GM19035 (cell line): Measurements from ENCODE around the gene ADRB1.

ENCODE experiments used
- ATAC-seq: cut with Tn5 transposase; IDR thresholded peaks from one replicate; pipeline ENCODE4 v1.9.1; 2021; ENCODE audit not compliant: unreplicated experiment

Gene ADRB1

DNA sequence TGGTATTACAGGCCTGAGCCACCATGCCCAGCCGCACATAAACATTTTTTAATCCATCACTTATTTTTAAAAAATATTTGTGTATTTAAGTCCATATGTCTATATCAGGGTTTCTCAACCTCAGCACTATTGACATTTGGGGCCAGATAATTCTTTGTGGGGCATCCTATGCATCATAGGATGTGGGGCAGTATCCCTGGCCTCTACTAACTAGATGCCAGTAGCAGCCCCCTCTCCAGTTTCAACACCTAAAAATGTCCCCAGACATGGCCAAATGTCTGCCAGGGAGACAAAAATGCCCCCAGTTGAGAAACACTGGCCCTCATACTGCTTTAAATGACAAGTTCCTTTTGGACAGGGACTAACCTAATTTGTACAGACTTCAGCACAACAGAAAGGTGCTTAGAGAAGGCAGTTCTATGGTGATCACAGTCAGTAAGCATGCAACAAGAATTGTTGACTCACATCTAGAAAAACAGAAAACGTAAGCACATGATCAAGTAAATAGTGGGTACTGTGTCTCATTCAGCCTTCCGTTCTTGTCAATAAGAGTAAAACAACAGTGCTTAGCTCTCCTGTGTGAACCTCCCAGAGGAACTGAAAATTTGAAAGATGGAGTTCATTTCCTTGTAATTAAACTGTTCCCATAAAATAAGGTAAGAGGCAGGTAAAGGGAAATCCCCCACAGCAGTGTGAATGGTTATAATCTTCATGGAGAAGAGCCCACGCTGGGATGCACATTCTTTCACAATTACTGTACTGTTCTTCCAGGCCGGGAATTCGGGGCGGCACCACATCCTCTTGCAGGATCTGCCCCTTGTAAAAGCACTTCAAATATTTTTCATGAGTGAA is 17.3 kb upstream of the ADRB1 start:
- ATAC-seq, result no peak

- ATAC-seq, result no peak
Measured at GRCh38 chr10:114027041-114027394, 16.6 kb upstream of the ADRB1 start.

- no peak for ATAC-seq
Measured at GRCh38 chr10:114027951-114028350, 15.7 kb upstream of the ADRB1 start.

DNA sequence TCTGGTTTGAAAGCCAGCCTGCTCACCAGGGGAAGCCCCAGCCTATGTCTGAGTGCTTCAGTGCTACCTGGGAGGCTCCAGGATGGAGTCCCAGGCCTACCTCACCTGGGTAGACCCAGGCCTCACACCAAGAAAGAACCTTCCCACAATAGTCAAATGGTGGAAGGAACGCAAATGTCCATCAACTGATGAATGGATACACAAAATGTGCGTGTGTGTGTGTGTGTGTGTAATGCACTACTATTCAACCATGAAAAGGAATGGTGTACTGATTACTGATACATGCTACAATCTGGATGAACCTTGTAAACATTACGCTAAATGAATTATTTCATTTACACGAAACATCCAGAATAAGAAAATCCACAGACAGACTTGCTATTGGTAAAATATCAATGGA is 15.2 kb upstream of the ADRB1 start:
- ATAC-seq, result no peak

DNA sequence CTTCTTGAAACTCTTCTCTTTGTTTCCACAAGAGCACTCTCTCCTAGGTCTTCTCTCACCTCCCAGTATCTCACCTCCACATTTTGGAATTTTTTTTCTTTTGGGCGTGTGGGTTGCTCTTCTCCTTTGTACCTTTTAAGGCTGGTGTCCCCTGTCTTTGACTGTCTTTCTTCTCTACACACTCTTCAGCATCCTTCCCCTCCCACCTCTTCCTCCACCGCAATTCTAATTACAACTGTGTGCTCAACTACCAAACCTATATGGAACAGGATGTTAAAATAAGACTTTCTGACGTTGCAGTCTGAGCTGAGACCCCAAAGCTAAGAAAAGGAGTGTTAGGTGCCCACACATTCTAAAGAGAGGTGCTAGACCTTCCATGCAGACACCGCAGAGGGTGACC is 14.0 kb upstream of the ADRB1 start:
- no peak for ATAC-seq

GRCh38 chr10:114030140-114030539 is 13.5 kb upstream of the ADRB1 start:
- ATAC-seq, result no peak

DNA sequence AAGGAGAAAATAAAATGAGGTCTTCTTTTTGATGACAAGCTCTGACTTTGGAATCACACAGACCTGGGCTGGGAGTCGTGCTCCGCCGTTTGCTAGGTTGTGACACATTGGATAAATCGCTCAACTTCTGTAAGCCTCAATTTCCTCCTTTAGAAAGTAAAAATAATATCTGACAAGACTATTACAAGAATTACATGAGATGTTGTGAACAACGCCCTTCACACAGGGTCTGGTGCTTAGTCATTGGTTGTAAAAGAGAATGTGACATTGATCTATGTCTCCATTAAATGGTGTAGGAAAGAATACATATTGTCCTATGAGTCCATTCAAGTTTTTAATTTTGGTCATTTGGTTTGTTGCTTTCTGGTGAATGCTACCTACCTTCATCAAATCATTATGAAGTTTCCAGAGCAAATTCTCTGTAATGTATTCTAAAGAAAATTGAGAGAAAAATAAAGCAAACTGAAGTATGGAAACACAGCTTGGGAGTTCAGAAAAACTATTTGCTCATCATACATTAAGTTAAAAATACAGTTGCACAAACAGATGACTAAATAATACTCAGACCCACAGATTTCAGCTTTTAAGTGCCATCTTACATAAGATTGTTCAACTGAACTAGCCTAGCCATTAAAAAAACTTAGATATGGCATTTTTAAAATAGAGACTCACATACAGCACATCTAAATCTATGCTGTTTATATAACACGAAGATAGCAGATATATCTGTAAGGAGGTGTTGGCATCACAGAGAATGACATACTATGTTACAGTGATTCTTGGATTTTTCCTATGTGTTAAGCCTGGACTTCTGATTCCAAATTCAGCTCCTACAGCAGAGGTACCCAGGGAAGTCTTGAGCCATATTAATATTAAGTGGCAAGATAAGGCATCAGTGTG is 12.3 kb upstream of the ADRB1 start:
- ATAC-seq, result no peak

- ATAC-seq, result no peak
Measured at GRCh38 chr10:114033566-114033965, 10.1 kb upstream of the ADRB1 start.

DNA sequence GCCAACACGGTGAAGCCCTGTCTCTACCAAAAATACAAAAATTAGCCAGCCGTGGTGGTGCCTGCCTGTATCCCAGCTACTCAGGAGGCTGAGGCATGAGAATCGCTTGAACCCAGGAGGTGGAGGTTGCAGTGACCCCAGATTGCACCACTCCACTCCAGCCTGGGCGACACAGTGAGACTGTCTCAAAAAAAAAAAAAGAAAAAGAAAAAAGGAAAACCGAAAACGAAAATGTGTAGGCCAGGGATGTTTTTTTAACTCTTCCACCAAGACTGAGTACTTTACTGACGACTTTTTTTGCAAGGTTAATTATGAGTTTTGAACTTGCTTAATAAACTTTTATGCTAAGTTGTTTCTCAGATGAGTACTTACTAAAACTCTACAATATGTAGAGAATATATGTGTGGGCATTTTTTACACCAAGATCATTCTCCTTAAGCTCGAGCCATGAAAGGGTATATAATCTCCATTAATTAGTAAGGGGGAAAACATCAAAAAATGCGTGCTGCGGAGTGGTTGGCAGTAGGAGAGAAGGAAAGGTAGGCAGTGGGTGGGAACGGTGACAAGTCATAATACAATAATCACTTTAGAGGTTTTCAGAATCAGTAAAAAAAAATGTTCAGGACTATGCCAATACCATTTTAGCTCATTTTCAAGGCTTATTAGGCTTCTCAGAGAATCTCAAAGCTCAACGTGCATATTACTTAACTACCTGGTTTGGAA is 8.6 kb upstream of the ADRB1 start:
- ATAC-seq, result no peak

- ATAC-seq, result no peak
Measured at GRCh38 chr10:114035791-114036190, 7.9 kb upstream of the ADRB1 start.

GRCh38 chr10:114038819-114039218 is 4.8 kb upstream of the ADRB1 start:
- no peak for ATAC-seq

GRCh38 chr10:114041166-114041565 is 2.5 kb upstream of the ADRB1 start:
- no peak for ATAC-seq

DNA sequence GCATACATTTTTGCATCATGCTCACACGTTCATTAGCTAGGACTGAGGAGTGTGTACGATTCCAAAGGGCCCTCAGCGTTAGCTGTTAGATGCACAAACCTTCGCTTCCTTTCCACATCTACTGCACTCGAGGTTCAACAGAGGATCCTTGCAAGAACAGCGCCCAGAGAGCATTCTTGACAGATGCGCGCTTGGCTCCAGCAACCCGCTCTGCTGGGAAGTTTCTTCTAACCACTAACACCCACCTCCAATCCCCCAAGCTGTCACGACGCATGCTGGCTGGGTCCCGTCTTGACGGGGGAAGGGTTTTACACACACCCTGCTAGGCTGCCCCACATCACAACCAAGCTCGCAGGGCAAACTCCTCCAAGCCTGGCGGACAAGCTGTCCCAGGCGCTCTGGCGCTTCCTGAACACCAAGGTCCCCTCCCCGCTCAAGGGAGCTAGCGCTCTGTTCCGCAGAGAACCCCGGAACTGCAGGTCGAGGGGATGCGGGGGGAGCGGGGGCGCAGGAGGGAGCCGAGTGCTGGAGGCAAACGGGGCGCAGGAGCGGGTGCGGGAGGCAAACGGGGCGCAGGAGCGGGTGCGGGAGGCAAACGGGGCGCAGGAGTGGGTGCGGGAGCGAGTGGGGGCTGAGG is 653 bp upstream of the ADRB1 start:
- peak; percentile 41 for ATAC-seq

DNA sequence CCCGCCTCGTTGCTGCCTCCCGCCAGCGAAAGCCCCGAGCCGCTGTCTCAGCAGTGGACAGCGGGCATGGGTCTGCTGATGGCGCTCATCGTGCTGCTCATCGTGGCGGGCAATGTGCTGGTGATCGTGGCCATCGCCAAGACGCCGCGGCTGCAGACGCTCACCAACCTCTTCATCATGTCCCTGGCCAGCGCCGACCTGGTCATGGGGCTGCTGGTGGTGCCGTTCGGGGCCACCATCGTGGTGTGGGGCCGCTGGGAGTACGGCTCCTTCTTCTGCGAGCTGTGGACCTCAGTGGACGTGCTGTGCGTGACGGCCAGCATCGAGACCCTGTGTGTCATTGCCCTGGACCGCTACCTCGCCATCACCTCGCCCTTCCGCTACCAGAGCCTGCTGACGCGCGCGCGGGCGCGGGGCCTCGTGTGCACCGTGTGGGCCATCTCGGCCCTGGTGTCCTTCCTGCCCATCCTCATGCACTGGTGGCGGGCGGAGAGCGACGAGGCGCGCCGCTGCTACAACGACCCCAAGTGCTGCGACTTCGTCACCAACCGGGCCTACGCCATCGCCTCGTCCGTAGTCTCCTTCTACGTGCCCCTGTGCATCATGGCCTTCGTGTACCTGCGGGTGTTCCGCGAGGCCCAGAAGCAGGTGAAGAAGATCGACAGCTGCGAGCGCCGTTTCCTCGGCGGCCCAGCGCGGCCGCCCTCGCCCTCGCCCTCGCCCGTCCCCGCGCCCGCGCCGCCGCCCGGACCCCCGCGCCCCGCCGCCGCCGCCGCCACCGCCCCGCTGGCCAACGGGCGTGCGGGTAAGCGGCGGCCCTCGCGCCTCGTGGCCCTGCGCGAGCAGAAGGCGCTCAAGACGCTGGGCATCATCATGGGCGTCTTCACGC is 825 bp downstream of the ADRB1 start:
- no peak for ATAC-seq

- ATAC-seq, result no peak
Measured at GRCh38 chr10:114045136-114046086, 1.7 kb downstream of the ADRB1 start.

- no peak for ATAC-seq
Measured at GRCh38 chr10:114046087-114046458, 2.4 kb downstream of the ADRB1 start.

DNA sequence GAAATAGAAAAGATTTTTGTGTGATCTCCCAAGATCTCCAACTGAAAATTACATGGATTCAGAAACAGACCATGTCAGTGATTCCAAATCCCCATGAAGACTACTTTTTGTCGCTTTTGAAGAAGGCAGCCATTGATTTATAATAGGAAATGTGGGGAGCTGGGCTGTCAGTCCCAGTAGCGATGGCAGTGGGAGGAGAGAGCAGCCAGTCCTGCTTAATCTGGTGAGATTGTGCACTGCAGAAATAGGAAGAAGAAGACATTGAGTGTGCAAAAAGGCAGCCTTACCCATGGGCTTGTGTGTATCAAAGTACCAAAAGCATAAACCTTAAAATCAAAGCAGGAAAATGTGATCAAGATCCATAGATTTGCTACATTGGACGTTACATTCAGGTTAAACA is 4.8 kb downstream of the ADRB1 start:
- ATAC-seq, result no peak

- no peak for ATAC-seq
Measured at GRCh38 chr10:114051714-114052113, 8.0 kb downstream of the ADRB1 start.

DNA sequence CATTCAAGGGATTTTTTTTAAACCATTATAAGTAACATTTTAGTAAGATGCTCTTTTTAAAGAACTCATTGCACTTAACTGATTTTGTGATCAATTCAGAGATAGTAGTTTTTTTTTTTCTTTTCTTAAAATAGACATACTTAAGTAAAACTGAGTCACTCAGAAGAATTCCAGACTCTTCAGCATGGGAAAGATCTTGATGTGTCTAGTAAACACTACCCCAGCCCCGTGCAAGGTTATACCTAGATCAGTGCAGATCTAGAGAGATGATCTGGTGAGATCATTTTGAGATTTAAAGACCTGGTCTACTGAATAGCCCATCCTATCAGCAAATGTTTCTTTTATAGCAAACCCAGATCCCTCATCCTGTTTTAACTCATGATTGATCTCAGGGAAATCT is 8.6 kb downstream of the ADRB1 start:
- ATAC-seq, result no peak
